ENCODE measurements around the gene DCPS.

The DCPS gene

DNA sequence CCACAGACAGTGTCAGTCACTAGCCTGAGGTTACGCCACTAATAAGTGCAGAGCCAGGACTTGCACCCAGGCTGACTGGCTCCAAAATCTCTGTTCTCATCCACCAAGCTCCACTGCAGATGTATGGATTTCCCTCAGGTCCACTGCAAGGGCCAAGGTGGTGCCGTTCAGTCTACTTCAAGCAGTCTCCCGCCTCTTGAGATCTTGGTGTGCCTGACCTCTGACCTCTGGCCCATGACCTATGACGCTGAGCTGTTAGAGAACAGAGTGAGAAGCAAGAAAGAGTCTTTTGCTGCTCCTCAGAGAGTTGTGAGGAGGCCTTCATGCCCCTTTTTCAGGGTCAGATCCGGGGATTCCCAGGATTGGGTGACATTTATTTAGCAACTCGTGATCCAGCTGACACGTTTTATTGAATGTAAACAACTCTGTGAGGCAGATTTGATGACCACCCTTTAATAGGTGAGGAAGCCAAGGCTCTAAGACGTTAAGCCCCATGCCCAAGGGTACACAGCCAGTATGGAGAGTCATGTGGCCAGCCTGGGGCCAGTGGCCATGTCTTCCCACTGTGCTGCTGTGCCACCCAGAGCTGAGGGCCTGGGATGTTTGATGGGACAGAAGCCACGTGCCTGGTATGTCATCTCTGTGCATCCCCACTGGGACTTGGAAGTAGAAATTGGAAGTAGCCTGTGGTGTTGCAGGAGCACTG lies 25.2 kb downstream of the DCPS start:
- H2AFZ ChIP-seq (ENCODE audit: low read length) = no peak overlapping the region

DNA sequence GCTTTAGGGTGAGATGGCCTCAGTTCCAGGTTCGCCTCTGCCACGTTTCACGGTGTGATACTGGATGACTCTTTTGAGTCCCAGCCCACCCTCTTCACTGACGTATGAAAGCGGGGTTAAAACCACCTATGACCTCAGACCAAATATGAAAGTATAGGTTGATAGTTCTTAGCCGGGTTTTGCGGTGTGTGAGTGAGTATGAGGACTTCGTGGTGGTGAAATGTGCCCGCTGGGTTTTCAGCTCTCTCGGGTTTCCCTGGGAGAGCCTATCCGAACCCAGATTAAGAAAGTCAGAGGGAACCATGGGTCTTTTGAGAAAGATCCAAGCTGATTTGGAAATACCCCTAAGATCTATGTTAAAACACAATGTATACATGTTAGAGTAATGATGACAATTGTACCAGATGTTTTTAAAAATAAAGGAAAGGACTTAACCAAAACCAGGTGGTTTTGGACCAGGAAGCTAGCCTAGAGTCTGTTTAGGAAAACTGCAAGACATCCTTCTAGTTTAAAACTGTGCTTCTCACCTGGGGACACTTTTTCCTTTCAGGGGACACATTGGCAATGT lies 25.9 kb downstream of the DCPS start:
- H3K36me3 ChIP-seq (ENCODE audit: insufficient read depth, low read length) = peaks cover 26% of the 10 kb centered on the region
- H2AFZ ChIP-seq (ENCODE audit: low read length) = no peak overlapping the region
- H3K27me3 ChIP-seq (ENCODE audit: insufficient read depth, low read length) = no peaks in the 10 kb centered on the region
- no peak overlapping the region for H3K9ac ChIP-seq (ENCODE audit: low read length)
- no peak overlapping the region for H3K27ac ChIP-seq (ENCODE audit: low read depth, low read length, poor library complexity, severe bottlenecking)
- TF ChIP-seq EZH2 (IDR thresholded peaks at IDR 0.05; ENCODE audit: borderline replicate concordance, low read length) = no peak
- TF ChIP-seq, protein P1, sequence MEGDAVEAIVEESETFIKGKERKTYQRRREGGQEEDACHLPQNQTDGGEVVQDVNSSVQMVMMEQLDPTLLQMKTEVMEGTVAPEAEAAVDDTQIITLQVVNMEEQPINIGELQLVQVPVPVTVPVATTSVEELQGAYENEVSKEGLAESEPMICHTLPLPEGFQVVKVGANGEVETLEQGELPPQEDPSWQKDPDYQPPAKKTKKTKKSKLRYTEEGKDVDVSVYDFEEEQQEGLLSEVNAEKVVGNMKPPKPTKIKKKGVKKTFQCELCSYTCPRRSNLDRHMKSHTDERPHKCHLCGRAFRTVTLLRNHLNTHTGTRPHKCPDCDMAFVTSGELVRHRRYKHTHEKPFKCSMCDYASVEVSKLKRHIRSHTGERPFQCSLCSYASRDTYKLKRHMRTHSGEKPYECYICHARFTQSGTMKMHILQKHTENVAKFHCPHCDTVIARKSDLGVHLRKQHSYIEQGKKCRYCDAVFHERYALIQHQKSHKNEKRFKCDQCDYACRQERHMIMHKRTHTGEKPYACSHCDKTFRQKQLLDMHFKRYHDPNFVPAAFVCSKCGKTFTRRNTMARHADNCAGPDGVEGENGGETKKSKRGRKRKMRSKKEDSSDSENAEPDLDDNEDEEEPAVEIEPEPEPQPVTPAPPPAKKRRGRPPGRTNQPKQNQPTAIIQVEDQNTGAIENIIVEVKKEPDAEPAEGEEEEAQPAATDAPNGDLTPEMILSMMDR (IDR thresholded peaks at IDR 0.05; ENCODE audit: low read length) = no peak
- no peaks in the 10 kb centered on the region for H3K9me2 ChIP-seq (ENCODE audit: low read depth, low read length)
- H3K79me2 ChIP-seq (ENCODE audit: insufficient read depth, low read length) = no peaks in the 10 kb centered on the region
- H3F3A ChIP-seq (ENCODE audit: insufficient read depth, low read length) = no peaks in the 10 kb centered on the region
- no peaks in the 10 kb centered on the region for H4K20me1 ChIP-seq (ENCODE audit: insufficient read depth, low read length)
- no peak overlapping the region for H3K4me3 ChIP-seq (ENCODE audit: low read depth, low read length, poor library complexity, severe bottlenecking)
- H3K9me3 ChIP-seq (ENCODE audit: low read length) = no peaks in the 10 kb centered on the region
- no peak overlapping the region for H3K4me2 ChIP-seq (ENCODE audit: low read length)
- no peaks in the 10 kb centered on the region for H3K4me1 ChIP-seq (ENCODE audit: insufficient read depth, low read length, severe bottlenecking)

More for the DNA sequence above, 25.2 kb downstream of the DCPS start:
- H3K4me3 ChIP-seq (ENCODE audit: low read depth, low read length, poor library complexity, severe bottlenecking) = no peak overlapping the region
- no peak for TF ChIP-seq EZH2 (IDR thresholded peaks at IDR 0.05; ENCODE audit: borderline replicate concordance, low read length)
- TF ChIP-seq, protein P1 (IDR thresholded peaks at IDR 0.05; ENCODE audit: low read length) = no peak
- no peaks in the 10 kb centered on the region for H3K27me3 ChIP-seq (ENCODE audit: insufficient read depth, low read length)
- H3K9me3 ChIP-seq (ENCODE audit: low read length) = no peaks in the 10 kb centered on the region
- H3K4me2 ChIP-seq (ENCODE audit: low read length) = no peak overlapping the region
- H3K9ac ChIP-seq (ENCODE audit: low read length) = no peak overlapping the region
- no peaks in the 10 kb centered on the region for H3K79me2 ChIP-seq (ENCODE audit: insufficient read depth, low read length)
- no peaks in the 10 kb centered on the region for H3K9me2 ChIP-seq (ENCODE audit: low read depth, low read length)
- H3K27ac ChIP-seq (ENCODE audit: low read depth, low read length, poor library complexity, severe bottlenecking) = no peak overlapping the region
- H3F3A ChIP-seq (ENCODE audit: insufficient read depth, low read length) = no peaks in the 10 kb centered on the region
- no peaks in the 10 kb centered on the region for H4K20me1 ChIP-seq (ENCODE audit: insufficient read depth, low read length)
- peaks cover 24% of the 10 kb centered on the region for H3K36me3 ChIP-seq (ENCODE audit: insufficient read depth, low read length)
- H3K4me1 ChIP-seq (ENCODE audit: insufficient read depth, low read length, severe bottlenecking) = no peaks in the 10 kb centered on the region

DNA sequence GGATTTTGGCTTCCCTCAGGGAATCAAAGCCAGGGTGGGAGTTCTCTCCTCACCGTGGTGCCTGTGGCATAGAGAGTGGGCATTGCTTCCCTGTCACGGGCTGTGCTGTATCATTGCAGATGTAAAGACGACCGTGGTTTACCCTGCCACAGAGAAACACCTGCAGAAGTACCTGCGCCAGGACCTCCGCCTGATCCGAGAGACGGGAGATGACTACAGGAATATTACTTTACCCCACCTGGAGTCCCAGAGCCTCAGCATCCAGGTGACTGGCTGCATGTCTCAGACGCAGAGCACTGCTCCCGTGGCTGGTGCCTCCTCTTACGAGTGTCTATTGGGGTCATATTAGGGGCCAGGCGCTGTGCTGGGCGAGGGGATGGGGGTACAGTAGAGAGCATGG lies 27.4 kb downstream of the DCPS start:
- H3K4me2 ChIP-seq (ENCODE audit: low read length) = no peak overlapping the region
- no peaks in the 10 kb centered on the region for H3K4me1 ChIP-seq (ENCODE audit: insufficient read depth, low read length, severe bottlenecking)
- H4K20me1 ChIP-seq (ENCODE audit: insufficient read depth, low read length) = no peaks in the 10 kb centered on the region
- peaks cover 33% of the 10 kb centered on the region for H3K36me3 ChIP-seq (ENCODE audit: insufficient read depth, low read length)
- no peaks in the 10 kb centered on the region for H3K79me2 ChIP-seq (ENCODE audit: insufficient read depth, low read length)
- H2AFZ ChIP-seq (ENCODE audit: low read length) = no peak overlapping the region
- H3K9me2 ChIP-seq (ENCODE audit: low read depth, low read length) = no peaks in the 10 kb centered on the region
- no peaks in the 10 kb centered on the region for H3K9me3 ChIP-seq (ENCODE audit: low read length)
- no peaks in the 10 kb centered on the region for H3K27me3 ChIP-seq (ENCODE audit: insufficient read depth, low read length)
- TF ChIP-seq, protein P1 (IDR thresholded peaks at IDR 0.05; ENCODE audit: low read length) = no peak
- no peak for TF ChIP-seq EZH2 (IDR thresholded peaks at IDR 0.05; ENCODE audit: borderline replicate concordance, low read length)
- H3F3A ChIP-seq (ENCODE audit: insufficient read depth, low read length) = no peaks in the 10 kb centered on the region
- no peak overlapping the region for H3K9ac ChIP-seq (ENCODE audit: low read length)
- H3K4me3 ChIP-seq (ENCODE audit: low read depth, low read length, poor library complexity, severe bottlenecking) = no peak overlapping the region
- H3K27ac ChIP-seq (ENCODE audit: low read depth, low read length, poor library complexity, severe bottlenecking) = no peak overlapping the region

Data from OCI-LY1 (cell line).